ENCODE data around the gene PIP. TPM values are rescaled to one million over a fixed set of nuclear protein-coding genes. Genes with fewer than 3 reads are reported as not detected.
"Not testable (repeated sequence)": the region's sequence is repeated elsewhere in the genome, so short reads cannot be mapped to it uniquely, and the experiment has no call there.

PIP gene
- total RNA-seq, 1 experiment from 2014 or later: not detected

GRCh38 chr7:143104759-143105158, 27.1 kb upstream of the PIP start:
- no peaks in the 10 kb centered on the region for H3K79me2 ChIP-seq (ENCODE audit: insufficient read depth, low read length)
- no peaks in the 10 kb centered on the region for H3K4me1 ChIP-seq (ENCODE audit: control insufficient read depth in 1 of 2, insufficient read depth in 2 of 2, low read length in 2 of 2)
- CTCF ChIA-PET: no interaction called here
- intact Hi-C loops (cut with micrococcal nuclease): no loop called here
- TF ChIP-seq ZNF274 (IDR thresholded peaks at IDR 0.05; ENCODE audit: low read depth, low read length) (no peak), POLR2A (IDR thresholded peaks at IDR 0.05; ENCODE audit: borderline replicate concordance, extremely low read depth, insufficient read depth, insufficient read length) (no peak), CBX3 (IDR thresholded peaks at IDR 0.05; ENCODE audit: low read depth) (no peak), EZH2phosphoT487 (IDR thresholded peaks at IDR 0.05; ENCODE audit: borderline replicate concordance) (no peak), JUND (IDR thresholded peaks at IDR 0.05) (no peak), TCF7L2 (IDR thresholded peaks at IDR 0.05; ENCODE audit: borderline replicate concordance, extremely low read depth, insufficient read depth, insufficient read length) (no peak), SIN3A (IDR thresholded peaks at IDR 0.05; ENCODE audit: low read depth) (no peak), ATF3 (IDR thresholded peaks at IDR 0.05) (no peak), ZFX (IDR thresholded peaks at IDR 0.05) (no peak), EGR1 (IDR thresholded peaks at IDR 0.05; ENCODE audit: low read depth) (no peak), YY1 (IDR thresholded peaks at IDR 0.05; ENCODE audit: extremely low read depth, insufficient replicate concordance, low read depth, low read length) (no peak), CEBPB (IDR thresholded peaks at IDR 0.05; ENCODE audit: low read depth) (no peak), SRF (IDR thresholded peaks at IDR 0.05; ENCODE audit: low read depth) (no peak), FOSL1 (IDR thresholded peaks at IDR 0.05; ENCODE audit: low read depth) (no peak), POLR2AphosphoS5 (IDR thresholded peaks at IDR 0.05; ENCODE audit: low read depth, low read length) (no peak), ELF1 (IDR thresholded peaks at IDR 0.05; ENCODE audit: borderline replicate concordance, low read depth) (no peak)
- H3K4me2 ChIP-seq (ENCODE audit: low read length): no peak overlapping the region
- H3K9ac ChIP-seq (ENCODE audit: low read length): no peak overlapping the region
- RAD21 ChIA-PET (ENCODE audit: low non-redundant PET in 1 of 2, low total read pairs in 2 of 2, uncharacterized antibody in 2 of 2, unreplicated experiment in 2 of 2): no interaction called here
- H3K4me3 ChIP-seq (replicated peaks in 1 of 2; ENCODE audit: low read depth in 1 of 2, low read length in 2 of 2): no peak overlapping the region
- no peak for DNase-seq (ENCODE audit: low read depth, low spot score)
- ATAC-seq: no peak
- no peaks in the 10 kb centered on the region for H3K36me3 ChIP-seq (ENCODE audit: control insufficient read depth in 1 of 2, insufficient read depth in 2 of 2, low read length in 2 of 2)
- H4K20me1 ChIP-seq (ENCODE audit: insufficient read depth): no peaks in the 10 kb centered on the region
- H3K9me3 ChIP-seq (ENCODE audit: control insufficient read depth in 1 of 2, insufficient read depth in 1 of 2, low read depth in 1 of 2, low read length in 2 of 2): no peaks in the 10 kb centered on the region
- BruUV-seq (replicated peaks): no TSS peak
- H3K27me3 ChIP-seq (ENCODE audit: insufficient read depth, low read length): no peaks in the 10 kb centered on the region
- H2AFZ ChIP-seq (ENCODE audit: low read depth, low read length, poor library complexity, severe bottlenecking): no peak overlapping the region
- no peaks in the 10 kb centered on the region for H3K9me2 ChIP-seq (ENCODE audit: insufficient read depth)
- H3K27ac ChIP-seq (ENCODE audit: low read depth, low read length): no peak overlapping the region
- POLR2A ChIA-PET: no interaction called here

DNA sequence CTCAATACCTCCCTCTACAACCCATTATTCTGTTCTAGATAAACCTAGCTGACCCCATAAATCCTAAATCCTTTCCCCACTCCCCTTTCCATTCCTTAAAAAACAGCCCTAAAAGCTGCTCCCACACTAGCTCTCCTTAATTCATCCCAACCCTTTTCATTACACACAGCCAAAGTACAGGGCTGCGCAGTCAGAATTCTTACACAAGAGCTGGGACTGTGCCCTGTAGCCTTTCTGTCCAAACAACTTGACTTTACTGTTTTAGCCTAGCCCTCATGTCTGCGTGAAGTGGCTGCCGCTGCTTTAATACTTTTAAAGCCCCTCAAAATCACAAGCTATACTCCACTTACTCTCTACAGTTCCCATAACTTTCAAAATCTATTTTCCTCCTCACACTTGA, 23.9 kb upstream of the PIP start:
- POLR2A ChIA-PET; BruUV-seq (replicated peaks); ATAC-seq; H3K4me2 ChIP-seq (ENCODE audit: low read length); CTCF ChIA-PET; H3K79me2 ChIP-seq (ENCODE audit: insufficient read depth, low read length); H3K27me3 ChIP-seq (ENCODE audit: insufficient read depth, low read length); H3K27ac ChIP-seq (ENCODE audit: low read depth, low read length); H3K9ac ChIP-seq (ENCODE audit: low read length); intact Hi-C loops (cut with micrococcal nuclease); H4K20me1 ChIP-seq (ENCODE audit: insufficient read depth); H3K4me1 ChIP-seq (ENCODE audit: control insufficient read depth in 1 of 2, insufficient read depth in 2 of 2, low read length in 2 of 2); H3K9me2 ChIP-seq (ENCODE audit: insufficient read depth); H2AFZ ChIP-seq (ENCODE audit: low read depth, low read length, poor library complexity, severe bottlenecking); H3K4me3 ChIP-seq (replicated peaks in 1 of 2; ENCODE audit: low read depth in 1 of 2, low read length in 2 of 2); H3K9me3 ChIP-seq (ENCODE audit: control insufficient read depth in 1 of 2, insufficient read depth in 1 of 2, low read depth in 1 of 2, low read length in 2 of 2); H3K36me3 ChIP-seq (ENCODE audit: control insufficient read depth in 1 of 2, insufficient read depth in 2 of 2, low read length in 2 of 2); RAD21 ChIA-PET (ENCODE audit: low non-redundant PET in 1 of 2, low total read pairs in 2 of 2, uncharacterized antibody in 2 of 2, unreplicated experiment in 2 of 2); DNase-seq (ENCODE audit: low read depth, low spot score): not testable (repeated sequence)

All from HCT116 (cell line).